ENCODE measurements around the gene PRXL2A.

The PRXL2A gene

DNA sequence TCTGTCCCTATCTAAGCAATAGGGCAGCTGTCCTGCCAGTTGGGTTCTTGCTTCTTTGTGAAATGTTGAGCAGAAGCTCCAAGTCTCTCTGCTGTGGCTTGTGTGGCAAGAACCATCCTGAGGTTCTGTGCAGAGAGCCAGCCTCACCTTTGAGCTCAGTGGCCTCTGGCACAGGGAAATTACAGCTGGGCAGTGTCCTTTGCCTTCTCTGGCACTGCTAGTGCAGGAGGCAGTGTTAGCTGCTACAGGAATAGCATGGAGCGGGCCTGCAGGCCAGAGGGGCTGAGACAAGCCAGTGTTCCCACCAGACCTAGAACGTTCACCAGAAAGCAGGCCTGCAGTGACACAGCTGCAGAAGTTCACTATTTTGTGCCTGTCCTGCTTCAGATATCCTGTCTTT lies 1.8 kb downstream of the PRXL2A start:
- Histone ChIP-seq H3K4me3 (ENCODE audit: insufficient read depth, low read depth, low read length) (no peak overlapping the region), H3K27ac (ENCODE audit: insufficient read depth, low read depth, low read length, poor library complexity, severe bottlenecking) (no peak overlapping the region)

DNA sequence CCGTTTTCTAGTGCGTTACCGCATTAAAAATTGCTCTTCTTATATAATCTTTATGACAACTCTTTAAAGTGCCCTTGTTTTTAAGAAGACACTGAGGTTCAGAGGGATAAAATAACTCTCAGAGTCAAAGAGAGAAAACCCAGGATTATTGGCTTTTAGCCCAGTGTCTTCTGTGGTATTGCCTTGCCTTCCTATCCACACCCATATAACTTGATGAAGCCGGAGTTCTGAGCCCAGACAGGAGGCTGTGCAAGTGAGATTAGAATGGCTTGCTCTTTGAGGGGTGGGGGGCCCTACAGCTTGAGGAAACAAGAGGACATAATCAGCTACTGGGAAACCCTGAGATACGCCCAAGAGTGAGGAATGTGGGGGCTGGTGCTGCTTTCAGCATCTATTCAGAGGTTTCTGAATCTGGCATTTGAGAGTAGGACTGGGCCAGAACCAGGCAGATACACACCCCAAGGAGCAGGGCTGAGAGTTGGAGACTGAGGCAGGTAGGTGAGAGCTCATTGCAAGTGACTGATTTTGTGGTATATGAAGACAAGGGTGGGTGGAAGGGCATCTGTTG lies 2.3 kb downstream of the PRXL2A start:
- no peak overlapping the region for H3K4me3 ChIP-seq (ENCODE audit: insufficient read depth, low read depth, low read length)
- peaks cover 21% of the 10 kb centered on the region for H3K4me1 ChIP-seq (ENCODE audit: control insufficient read depth, insufficient read depth, low read length)
- WGBS, 2 experiments = 86 to 98% methylated on average over 3 to 5 of the region's 5 CpGs
- H3K36me3 ChIP-seq (ENCODE audit: control insufficient read depth, insufficient read depth, low read length) = peaks cover 5% of the 10 kb centered on the region
- no peaks in the 10 kb centered on the region for H3K27me3 ChIP-seq (ENCODE audit: control insufficient read depth, insufficient read depth, low read length, poor library complexity, severe bottlenecking)
- H3K9me3 ChIP-seq (ENCODE audit: control insufficient read depth, low read length) = no peaks in the 10 kb centered on the region
- H3K27ac ChIP-seq (ENCODE audit: insufficient read depth, low read depth, low read length, poor library complexity, severe bottlenecking) = no peak overlapping the region

More for the DNA sequence above, 1.8 kb downstream of the PRXL2A start:
- Histone ChIP-seq H3K9me3 (ENCODE audit: control insufficient read depth, low read length) (no peaks in the 10 kb centered on the region), H3K4me1 (ENCODE audit: control insufficient read depth, insufficient read depth, low read length) (peaks cover 16% of the 10 kb centered on the region), H3K27me3 (ENCODE audit: control insufficient read depth, insufficient read depth, low read length, poor library complexity, severe bottlenecking) (no peaks in the 10 kb centered on the region), H3K36me3 (ENCODE audit: control insufficient read depth, insufficient read depth, low read length) (peaks cover 2% of the 10 kb centered on the region)
- 89 to 93% methylated on average over 2 of the region's 2 CpGs for WGBS, 2 experiments

DNA sequence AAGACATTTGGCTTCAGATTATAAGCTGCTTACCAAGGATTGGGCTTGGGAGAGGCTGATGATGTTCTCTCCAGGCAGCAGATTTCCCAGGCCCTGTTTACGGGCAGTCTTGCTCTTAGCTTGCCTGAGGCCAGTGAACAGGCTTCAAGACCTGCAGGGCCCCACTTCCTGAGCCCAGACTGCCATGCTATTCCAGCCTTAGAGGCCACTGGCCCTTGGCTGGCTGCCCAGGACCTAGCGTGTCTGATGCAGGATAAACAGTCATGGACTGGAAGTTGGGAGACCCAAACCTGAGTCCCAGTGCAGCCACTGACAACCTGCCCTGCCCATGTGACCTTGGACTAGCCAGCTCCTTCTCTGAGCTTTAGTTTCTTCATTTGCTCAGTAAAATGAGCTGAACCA lies 2.9 kb downstream of the PRXL2A start:
- Histone ChIP-seq H3K4me3 (ENCODE audit: insufficient read depth, low read depth, low read length) (no peak overlapping the region), H3K27ac (ENCODE audit: insufficient read depth, low read depth, low read length, poor library complexity, severe bottlenecking) (no peak overlapping the region), H3K36me3 (ENCODE audit: control insufficient read depth, insufficient read depth, low read length) (peaks cover 5% of the 10 kb centered on the region), H3K27me3 (ENCODE audit: control insufficient read depth, insufficient read depth, low read length, poor library complexity, severe bottlenecking) (no peaks in the 10 kb centered on the region), H3K4me1 (ENCODE audit: control insufficient read depth, insufficient read depth, low read length) (peaks cover 27% of the 10 kb centered on the region), H3K9me3 (ENCODE audit: control insufficient read depth, low read length) (no peaks in the 10 kb centered on the region)
- 89 to 95% methylated on average over 2 of the region's 2 CpGs for WGBS, 2 experiments

DNA sequence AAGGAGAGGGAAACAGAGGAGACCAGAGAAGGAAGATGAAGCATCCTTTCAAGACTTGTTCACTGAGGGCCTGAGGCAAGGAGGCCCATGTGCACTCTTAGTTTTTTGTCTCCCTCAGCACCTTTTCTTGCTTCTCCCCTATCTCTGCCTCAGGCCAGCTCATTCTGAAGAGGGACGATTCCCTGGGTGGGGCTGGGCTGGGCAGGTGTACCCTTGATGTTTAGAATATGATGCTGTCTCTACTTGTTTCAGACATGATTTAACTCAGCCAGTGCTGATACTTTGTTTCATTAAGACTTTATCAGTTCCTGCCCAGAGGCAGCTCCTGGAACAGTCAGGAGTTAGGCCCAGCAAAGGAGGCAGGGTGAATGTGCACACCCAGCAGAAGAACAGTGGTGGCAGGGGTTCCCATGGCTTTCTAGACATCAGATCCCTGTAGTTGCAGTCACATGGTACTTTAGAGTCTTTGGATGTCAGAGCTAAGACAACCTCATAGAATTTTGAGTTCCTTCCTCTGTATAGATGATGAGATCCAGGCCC lies 3.4 kb downstream of the PRXL2A start:
- Histone ChIP-seq H3K4me3 (ENCODE audit: insufficient read depth, low read depth, low read length) (no peak overlapping the region), H3K27me3 (ENCODE audit: control insufficient read depth, insufficient read depth, low read length, poor library complexity, severe bottlenecking) (no peaks in the 10 kb centered on the region), H3K9me3 (ENCODE audit: control insufficient read depth, low read length) (no peaks in the 10 kb centered on the region), H3K36me3 (ENCODE audit: control insufficient read depth, insufficient read depth, low read length) (peaks cover 5% of the 10 kb centered on the region), H3K4me1 (ENCODE audit: control insufficient read depth, insufficient read depth, low read length) (peaks cover 32% of the 10 kb centered on the region), H3K27ac (ENCODE audit: insufficient read depth, low read depth, low read length, poor library complexity, severe bottlenecking) (no peak overlapping the region)
- 100% methylated on average over 1 of the region's 1 CpG for WGBS, 2 experiments

DNA sequence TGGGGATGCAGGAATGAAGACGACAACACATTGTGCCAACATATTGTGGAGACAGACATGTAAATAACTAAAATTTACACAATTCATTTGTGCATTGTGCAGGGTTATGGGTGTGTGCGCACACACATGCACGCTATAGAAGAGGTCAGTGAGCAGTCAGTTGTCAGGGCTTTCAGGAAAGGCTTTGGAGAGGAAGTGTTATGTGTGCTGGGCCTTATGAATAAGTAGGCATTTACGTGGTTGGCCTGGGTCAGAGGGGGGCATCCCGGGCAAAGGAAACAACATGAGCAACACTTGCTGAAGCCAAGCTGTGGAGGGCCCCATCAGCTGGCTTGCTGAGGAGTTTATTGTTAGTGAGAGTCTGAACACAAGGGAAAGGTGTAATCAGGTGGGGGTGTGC lies 4.1 kb downstream of the PRXL2A start:
- H3K9me3 ChIP-seq (ENCODE audit: control insufficient read depth, low read length) = no peaks in the 10 kb centered on the region
- no peak overlapping the region for H3K4me3 ChIP-seq (ENCODE audit: insufficient read depth, low read depth, low read length)
- peaks cover 37% of the 10 kb centered on the region for H3K4me1 ChIP-seq (ENCODE audit: control insufficient read depth, insufficient read depth, low read length)
- WGBS, 2 experiments = 90 to 94% methylated on average over 5 of the region's 5 CpGs
- no peaks in the 10 kb centered on the region for H3K27me3 ChIP-seq (ENCODE audit: control insufficient read depth, insufficient read depth, low read length, poor library complexity, severe bottlenecking)
- H3K36me3 ChIP-seq (ENCODE audit: control insufficient read depth, insufficient read depth, low read length) = peaks cover 5% of the 10 kb centered on the region
- no peak overlapping the region for H3K27ac ChIP-seq (ENCODE audit: insufficient read depth, low read depth, low read length, poor library complexity, severe bottlenecking)

DNA sequence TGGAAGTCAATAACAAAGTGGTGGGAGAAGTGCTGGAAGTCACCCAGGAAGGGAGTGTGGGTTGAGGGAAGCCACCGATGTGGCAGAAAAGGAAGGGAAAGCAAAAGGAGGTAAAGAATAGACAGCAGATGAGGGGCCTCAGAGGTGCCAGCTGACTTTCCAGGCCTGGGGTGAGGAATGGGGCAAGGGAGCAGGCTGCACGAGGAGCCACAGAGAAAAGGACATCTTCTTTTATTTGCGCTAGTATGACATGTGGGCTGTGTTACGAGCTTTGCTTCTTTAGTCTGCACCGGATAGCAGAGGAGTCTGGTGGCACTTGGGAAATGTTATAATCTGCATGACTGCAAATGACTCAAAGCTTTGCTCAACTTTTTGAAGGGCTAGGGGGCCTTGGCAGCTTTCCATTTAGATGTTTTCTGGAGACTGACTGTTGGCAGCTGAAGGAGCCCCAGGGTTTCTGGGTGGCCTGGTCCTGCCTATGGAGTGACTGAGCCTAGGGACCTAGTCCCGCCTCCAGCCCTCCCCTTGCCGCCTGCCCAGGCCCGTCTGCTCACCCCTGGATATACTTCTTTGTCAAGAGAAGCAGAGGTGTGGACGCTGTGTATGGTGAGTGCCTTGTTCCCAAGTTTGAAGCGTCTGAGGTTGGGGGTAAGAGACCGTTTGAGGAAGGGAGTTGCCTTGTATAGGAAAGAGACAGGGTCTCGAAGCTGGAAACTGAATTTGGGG lies 5.1 kb downstream of the PRXL2A start:
- Histone ChIP-seq H3K4me1 (ENCODE audit: control insufficient read depth, insufficient read depth, low read length) (peaks cover 40% of the 10 kb centered on the region), H3K27me3 (ENCODE audit: control insufficient read depth, insufficient read depth, low read length, poor library complexity, severe bottlenecking) (no peaks in the 10 kb centered on the region), H3K27ac (ENCODE audit: insufficient read depth, low read depth, low read length, poor library complexity, severe bottlenecking) (no peak overlapping the region), H3K9me3 (ENCODE audit: control insufficient read depth, low read length) (no peaks in the 10 kb centered on the region), H3K4me3 (ENCODE audit: insufficient read depth, low read depth, low read length) (no peak overlapping the region), H3K36me3 (ENCODE audit: control insufficient read depth, insufficient read depth, low read length) (peaks cover 5% of the 10 kb centered on the region)
- 81 to 84% methylated on average over 12 of the region's 12 CpGs for whole genome bisulfite sequencing, 2 experiments

DNA sequence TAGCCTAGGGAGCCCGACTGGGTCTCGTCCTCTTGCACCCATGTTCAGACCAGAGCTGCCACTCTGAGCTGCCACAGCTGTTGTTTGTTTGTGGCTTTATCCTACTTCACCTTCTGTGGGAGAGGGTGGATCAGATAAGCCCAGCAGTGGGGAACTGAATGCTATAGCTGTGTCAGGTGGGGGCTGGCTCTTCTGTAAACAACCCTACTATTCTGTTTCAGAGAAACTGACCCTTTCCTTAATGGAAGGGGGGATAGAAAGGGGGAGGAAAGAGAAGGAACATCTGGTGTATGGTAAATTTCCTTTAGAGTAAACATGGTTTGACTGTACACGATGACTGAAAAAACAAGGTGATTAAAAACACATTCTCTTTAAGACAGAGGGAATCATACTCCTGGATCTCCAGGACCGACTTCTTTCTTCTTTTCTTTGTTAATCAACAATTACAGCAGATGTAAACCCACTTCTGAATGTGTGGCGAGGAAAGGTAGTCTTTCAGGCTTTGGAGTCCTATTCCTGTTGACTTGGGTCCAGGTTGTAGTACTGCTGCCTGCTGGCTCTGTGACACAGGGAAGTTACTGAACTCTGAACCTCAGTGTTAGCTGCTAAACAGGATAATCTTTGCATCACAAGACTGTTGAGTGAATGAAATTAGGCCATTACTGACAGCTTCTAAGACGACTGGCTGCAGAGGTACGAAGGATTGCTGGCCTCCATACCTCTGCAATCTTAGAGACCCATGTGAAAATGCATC lies 6.0 kb downstream of the PRXL2A start:
- Histone ChIP-seq H3K4me3 (ENCODE audit: insufficient read depth, low read depth, low read length) (no peak overlapping the region), H3K4me1 (ENCODE audit: control insufficient read depth, insufficient read depth, low read length) (peaks cover 40% of the 10 kb centered on the region)

DNA sequence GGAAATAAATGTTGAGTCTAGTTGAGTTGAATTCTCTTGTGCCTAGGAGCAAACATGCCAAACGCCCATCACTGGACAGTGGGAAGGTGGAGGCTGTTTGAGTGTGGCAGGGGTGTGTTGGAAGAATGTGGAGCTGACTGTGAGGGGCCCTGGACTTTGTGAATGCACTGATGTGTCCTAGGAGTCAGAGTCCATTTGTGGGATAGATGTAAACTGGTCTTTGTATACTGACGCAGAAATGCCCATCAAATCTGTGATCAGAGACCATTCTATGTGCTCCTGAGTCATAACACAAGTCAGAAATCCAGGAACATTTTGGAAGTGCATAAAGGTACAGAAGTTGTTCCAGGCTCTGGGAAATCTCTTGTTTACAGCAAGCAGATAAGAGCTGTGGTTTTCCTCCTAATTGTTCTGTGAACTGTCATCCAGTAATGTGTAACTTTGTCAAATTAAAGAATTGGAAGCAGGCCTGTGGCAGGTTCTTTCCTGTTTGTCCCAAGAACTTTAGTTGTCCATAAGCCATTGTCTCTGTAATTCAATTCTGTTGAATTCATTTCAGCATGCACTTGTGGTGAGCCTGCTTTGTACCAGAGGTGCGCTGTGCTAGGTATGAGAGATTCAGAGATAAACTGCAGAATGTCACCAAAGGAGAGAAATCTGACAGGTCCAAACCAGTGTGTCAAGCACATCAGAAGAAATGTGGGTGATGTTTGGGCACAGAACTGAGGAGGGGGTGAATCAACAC lies 7.6 kb downstream of the PRXL2A start:
- Histone ChIP-seq H3K4me3 (ENCODE audit: insufficient read depth, low read depth, low read length) (no peak overlapping the region), H3K27ac (ENCODE audit: insufficient read depth, low read depth, low read length, poor library complexity, severe bottlenecking) (no peak overlapping the region), H3K4me1 (ENCODE audit: control insufficient read depth, insufficient read depth, low read length) (peaks cover 36% of the 10 kb centered on the region), H3K36me3 (ENCODE audit: control insufficient read depth, insufficient read depth, low read length) (peaks cover 5% of the 10 kb centered on the region), H3K27me3 (ENCODE audit: control insufficient read depth, insufficient read depth, low read length, poor library complexity, severe bottlenecking) (no peaks in the 10 kb centered on the region), H3K9me3 (ENCODE audit: control insufficient read depth, low read length) (no peaks in the 10 kb centered on the region)
- WGBS, 2 experiments = 90 to 94% methylated on average over 3 of the region's 3 CpGs

More for the DNA sequence above, 6.0 kb downstream of the PRXL2A start:
- Histone ChIP-seq H3K27ac (ENCODE audit: insufficient read depth, low read depth, low read length, poor library complexity, severe bottlenecking) (no peak overlapping the region), H3K9me3 (ENCODE audit: control insufficient read depth, low read length) (no peaks in the 10 kb centered on the region), H3K27me3 (ENCODE audit: control insufficient read depth, insufficient read depth, low read length, poor library complexity, severe bottlenecking) (no peaks in the 10 kb centered on the region), H3K36me3 (ENCODE audit: control insufficient read depth, insufficient read depth, low read length) (peaks cover 5% of the 10 kb centered on the region)
- WGBS, 2 experiments = 89 to 90% methylated on average over 7 of the region's 7 CpGs

DNA sequence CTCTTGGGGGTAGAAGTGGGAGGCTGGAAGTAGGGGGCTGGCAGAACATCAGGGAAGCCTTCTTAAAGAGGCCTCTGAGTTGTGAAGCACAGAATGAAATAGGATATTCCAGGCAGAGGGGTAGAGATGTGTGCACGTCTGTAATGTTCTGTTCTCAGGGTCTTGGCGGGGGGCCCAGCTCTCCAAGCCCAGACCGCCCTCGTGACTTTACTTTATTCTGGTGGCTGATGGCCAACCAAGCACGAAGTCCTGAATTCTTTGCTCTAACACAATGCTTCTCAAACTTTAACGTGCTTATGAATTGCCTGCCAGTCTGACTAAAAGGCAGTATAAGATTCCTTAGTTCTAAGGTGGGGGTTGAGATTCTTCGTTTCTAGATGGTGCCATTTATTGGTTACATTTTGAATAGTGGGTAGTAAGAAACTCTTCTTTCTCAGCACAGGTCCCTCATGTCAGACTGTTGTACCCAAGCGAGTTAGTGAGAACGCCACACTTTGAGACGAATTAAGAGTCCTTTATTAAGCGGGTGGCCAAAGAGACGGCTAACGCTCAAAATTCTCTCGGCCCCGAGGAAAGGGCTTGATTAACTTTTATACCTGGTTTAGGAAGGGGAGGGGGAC lies 8.2 kb downstream of the PRXL2A start:
- WGBS, 2 experiments = 39 to 46% methylated on average over 15 of the region's 15 CpGs
- Histone ChIP-seq H3K27ac (ENCODE audit: insufficient read depth, low read depth, low read length, poor library complexity, severe bottlenecking) (no peak overlapping the region), H3K4me3 (ENCODE audit: insufficient read depth, low read depth, low read length) (no peak overlapping the region)

More for the DNA sequence above, 8.2 kb downstream of the PRXL2A start:
- H3K27me3 ChIP-seq (ENCODE audit: control insufficient read depth, insufficient read depth, low read length, poor library complexity, severe bottlenecking) = no peaks in the 10 kb centered on the region
- H3K4me1 ChIP-seq (ENCODE audit: control insufficient read depth, insufficient read depth, low read length) = peaks cover 36% of the 10 kb centered on the region
- H3K36me3 ChIP-seq (ENCODE audit: control insufficient read depth, insufficient read depth, low read length) = peaks cover 5% of the 10 kb centered on the region
- no peaks in the 10 kb centered on the region for H3K9me3 ChIP-seq (ENCODE audit: control insufficient read depth, low read length)
